Measurements from ENCODE around the gene TH. TPM values are rescaled to one million over a fixed set of nuclear protein-coding genes. Genes with fewer than 3 reads are reported as not detected.

The TH gene
- total and polyA plus RNA-seq, 2 experiments from 2014 or later: 0.34 TPM; not detected in 1

GRCh38 chr11:2217211-2218030, 45.8 kb upstream of the TH start:
- H3K9me2 ChIP-seq (ENCODE audit: insufficient read depth): 0 out of 2 replicates have a peak, but pooled peaks cover 9% of the 10 kb centered on the region
- H3K27ac Mint-ChIP-seq: no peak overlapping the region
- no peaks in the 10 kb centered on the region for H3K36me3 Mint-ChIP-seq (ENCODE audit: low read depth)
- no peaks in the 10 kb centered on the region for H4K20me1 ChIP-seq (replicated peaks; ENCODE audit: insufficient read depth)
- H3K27ac ChIP-seq (ENCODE audit: low read depth): no peak overlapping the region
- no peak overlapping the region for H3K4me2 ChIP-seq
- peaks cover 29% of the 10 kb centered on the region for H3K4me1 Mint-ChIP-seq
- 0 out of 2 replicates have a peak, but pooled peaks cover 7% of the 10 kb centered on the region for H3K27me3 ChIP-seq (ENCODE audit: insufficient read depth)
- DNase-seq (ENCODE audit: low spot score) (no peak), ATAC-seq (no peak; the same call in 2 of the 3 replicates)
- H2AFZ ChIP-seq: no peak overlapping the region
- peaks cover 27% of the 10 kb centered on the region for H3K27me3 Mint-ChIP-seq (ENCODE audit: insufficient read depth, low read depth, poor library complexity)
- H3K4me3 Mint-ChIP-seq: no peak overlapping the region
- no peak overlapping the region for H3K4me3 ChIP-seq
- no peaks in the 10 kb centered on the region for H3F3A ChIP-seq (replicated peaks; ENCODE audit: low read depth)
- TF ChIP-seq STAT1 (IDR thresholded peaks at IDR 0.05; ENCODE audit: unreplicated experiment): no peak
- TF ChIP-seq REST (IDR thresholded peaks at IDR 0.05; ENCODE audit: unreplicated experiment): peak; percentile 15
- H3K79me2 ChIP-seq (replicated peaks; ENCODE audit: insufficient read depth): no peaks in the 10 kb centered on the region
- peaks cover 10% of the 10 kb centered on the region; the same call in 1 of the 2 replicates for H3K4me1 ChIP-seq (ENCODE audit: insufficient read depth)
- no peaks in the 10 kb centered on the region for H3K36me3 ChIP-seq (ENCODE audit: insufficient read depth)
- H3K9me3 Mint-ChIP-seq: peaks cover 6% of the 10 kb centered on the region; the same call in 2 of the 3 replicates

- no peak overlapping the region for H3K4me2 ChIP-seq
- H4K20me1 ChIP-seq (replicated peaks; ENCODE audit: insufficient read depth): no peaks in the 10 kb centered on the region
- Mint-ChIP-seq H3K27ac (no peak overlapping the region), H3K4me3 (no peak overlapping the region), H3K27me3 (ENCODE audit: insufficient read depth, low read depth, poor library complexity) (peaks cover 27% of the 10 kb centered on the region), H3K4me1 (peaks cover 32% of the 10 kb centered on the region), H3K9me3 (peaks cover 6% of the 10 kb centered on the region; the same call in 2 of the 3 replicates), H3K36me3 (ENCODE audit: low read depth) (no peaks in the 10 kb centered on the region)
- DNase-seq (ENCODE audit: low spot score) (no peak), ATAC-seq (no peak)
- no peaks in the 10 kb centered on the region for H3F3A ChIP-seq (replicated peaks; ENCODE audit: low read depth)
- H3K36me3 ChIP-seq (ENCODE audit: insufficient read depth): no peaks in the 10 kb centered on the region
- H3K4me3 ChIP-seq: no peak overlapping the region
- H3K4me1 ChIP-seq (ENCODE audit: insufficient read depth): peaks cover 10% of the 10 kb centered on the region; the same call in 1 of the 2 replicates
- H3K79me2 ChIP-seq (replicated peaks; ENCODE audit: insufficient read depth): no peaks in the 10 kb centered on the region
- H3K27me3 ChIP-seq (ENCODE audit: insufficient read depth): no peaks in the 10 kb centered on the region
- no peak overlapping the region for H2AFZ ChIP-seq
- 0 out of 2 replicates have a peak, but pooled peaks cover 4% of the 10 kb centered on the region for H3K9me2 ChIP-seq (ENCODE audit: insufficient read depth)
- no peak overlapping the region for H3K27ac ChIP-seq (ENCODE audit: low read depth)
- TF ChIP-seq POLR2AphosphoS5 (IDR thresholded peaks at IDR 0.05; ENCODE audit: low read depth): no peak
- TF ChIP-seq ETS1 (IDR thresholded peaks at IDR 0.05): no peak
- TF ChIP-seq ZNF114 (CRISPR knock-in tag; IDR thresholded peaks at IDR 0.05): no peak
- TF ChIP-seq EZH2 (IDR thresholded peaks at IDR 0.05; ENCODE audit: low read depth, unreplicated experiment): no peak
- no peak for TF ChIP-seq ZNF331 (CRISPR knock-in tag; IDR thresholded peaks at IDR 0.05; ENCODE audit: low read depth)
- no peak for TF ChIP-seq REST (IDR thresholded peaks at IDR 0.05; ENCODE audit: unreplicated experiment)
- no peak for TF ChIP-seq NANOG (IDR thresholded peaks at IDR 0.05; ENCODE audit: borderline replicate concordance)
- no peak for TF ChIP-seq STAT1 (IDR thresholded peaks at IDR 0.05; ENCODE audit: unreplicated experiment)
- TF ChIP-seq JUNB (IDR thresholded peaks at IDR 0.05; ENCODE audit: unreplicated experiment): no peak
- no peak for TF ChIP-seq CREB1 (CRISPR knock-in tag; IDR thresholded peaks at IDR 0.05; ENCODE audit: low read depth)
Measured at GRCh38 chr11:2216400-2217064, 44.9 kb upstream of the TH start.

All from GM23338 (cell line).